Upper lobe of left lung (tissue), 4 donors: ENCODE measurements around the gene C20orf96.

ENCODE experiments used
- CTCF ChIP-seq, 6 experiments: fragments of 450-650 bp in 4 of 6; fragments of 200-600 bp in 2 of 6; sonication (generic) in 2 of 6; IDR thresholded peaks; one replicate each; pipeline ENCODE4 v1.5.1; 2016 to 2019; ENCODE audit warnings: antibody characterized with exemption in 6 of 6
- EP300 ChIP-seq, 4 donors: sonication (generic); formaldehyde crosslinking; IDR thresholded peaks; one replicate each; pipeline ENCODE4 v1.5.1; 2017; ENCODE audit warnings: antibody characterized with exemption in 4 of 4, control low read depth in 2 of 4

- no peak for TF ChIP-seq EP300 (IDR thresholded peaks at IDR 0.05)
- no peak for TF ChIP-seq CTCF (IDR thresholded peaks at IDR 0.05)
These were observed 19.0 kb downstream of the C20orf96 start for GRCh38 chr20:271528-271927.
